ENCODE measurements around the gene ATP6V0C. TPM values are rescaled to one million over a fixed set of nuclear protein-coding genes. Genes with fewer than 3 reads are reported as not detected.

Gene ATP6V0C
- total and polyA plus RNA-seq, 2 of the 13 experiments (the other 11 are each of a cell fraction or from before 2014, with no cell fraction given): 10.4 to 20.1 TPM

GRCh38 chr16:2500918-2501750 is 12.6 kb upstream of the ATP6V0C start (continued):
- TF ChIP-seq ZNF788 (CRISPR knock-in tag; IDR thresholded peaks at IDR 0.05; ENCODE audit: borderline replicate concordance) (no peak), PPARG (CRISPR knock-in tag; conservative IDR thresholded peaks at IDR 0.05) (no peak), GATAD1 (CRISPR knock-in tag; IDR thresholded peaks at IDR 0.05) (peak; percentile 61), ZNF777 (CRISPR knock-in tag; IDR thresholded peaks at IDR 0.05) (no peak), ZNF710 (CRISPR knock-in tag; IDR thresholded peaks at IDR 0.05; ENCODE audit: borderline replicate concordance) (no peak), RAD21 (CRISPR knock-in tag; IDR thresholded peaks at IDR 0.05) (peak; percentile 98), MAFG (CRISPR knock-in tag; IDR thresholded peaks at IDR 0.05) (no peak), RFXANK (CRISPR knock-in tag; IDR thresholded peaks at IDR 0.05) (no peak), MZF1 (CRISPR knock-in tag; IDR thresholded peaks at IDR 0.05; ENCODE audit: borderline replicate concordance) (no peak), ZNF451 (CRISPR knock-in tag; IDR thresholded peaks at IDR 0.05) (no peak), HDAC1 (CRISPR knock-in tag; IDR thresholded peaks at IDR 0.05) (peak; percentile 60), AFF4 (CRISPR knock-in tag; IDR thresholded peaks at IDR 0.05) (no peak), YEATS2 (CRISPR knock-in tag; IDR thresholded peaks at IDR 0.05; ENCODE audit: borderline replicate concordance) (no peak), ZBTB26 (CRISPR knock-in tag; IDR thresholded peaks at IDR 0.05; ENCODE audit: borderline replicate concordance) (no peak), KAT7 (CRISPR knock-in tag; IDR thresholded peaks at IDR 0.05; ENCODE audit: borderline replicate concordance) (no peak; the same call in 1 of the 2 replicates), ZNF432 (CRISPR knock-in tag; IDR thresholded peaks at IDR 0.05; ENCODE audit: borderline replicate concordance) (no peak), ZNF18 (CRISPR knock-in tag; IDR thresholded peaks at IDR 0.05; ENCODE audit: insufficient replicate concordance) (no peak), MXD3 (CRISPR knock-in tag; IDR thresholded peaks at IDR 0.05) (no peak)
